GM19452 (cell line): ENCODE data around the gene MS4A15.

Experiments used
- ATAC-seq: cut with Tn5 transposase; IDR thresholded peaks from one replicate; pipeline ENCODE4 v1.9.1; 2021; ENCODE audit not compliant: unreplicated experiment

The MS4A15 gene

DNA sequence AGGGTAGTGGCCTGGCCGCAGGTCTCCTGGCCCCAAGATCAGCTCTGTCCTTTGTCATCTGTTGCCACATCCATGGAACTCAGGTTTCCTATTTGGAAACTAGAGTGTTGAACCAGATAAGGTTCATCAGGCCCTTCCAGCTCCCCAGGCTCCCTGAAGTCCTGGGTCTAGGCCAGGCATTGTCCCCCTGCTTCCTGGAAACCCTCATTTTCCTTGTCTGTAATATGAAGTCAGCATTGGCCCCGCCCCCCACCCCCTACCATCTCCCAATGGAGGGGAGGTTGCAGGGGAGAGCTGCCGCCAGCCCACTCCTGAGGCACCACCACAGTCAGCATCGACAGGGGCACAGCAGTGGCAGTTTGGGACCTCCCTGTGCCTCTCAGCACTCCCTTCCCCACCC lies 19.5 kb downstream of the MS4A15 start:
- ATAC-seq, result no peak

DNA sequence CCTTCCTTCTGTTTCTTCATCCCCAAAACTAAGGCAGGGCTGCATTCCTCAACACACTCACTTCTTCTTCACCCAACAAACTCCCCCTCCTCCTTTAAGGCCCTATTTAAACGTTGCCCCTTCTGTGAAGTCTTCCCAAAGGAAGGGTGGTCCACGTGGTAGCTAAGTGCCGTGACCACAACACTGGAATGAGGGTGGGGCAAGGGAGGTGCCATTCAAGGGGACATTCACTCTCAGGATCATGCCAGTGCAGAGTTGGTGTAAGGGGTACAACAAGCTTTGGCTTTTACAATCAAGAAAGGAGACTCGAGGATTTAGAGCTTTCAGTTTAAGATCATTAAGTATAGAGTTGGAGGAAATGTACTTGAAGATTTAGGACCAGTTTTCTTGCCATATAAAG lies 20.4 kb downstream of the MS4A15 start:
- ATAC-seq, result no peak

DNA sequence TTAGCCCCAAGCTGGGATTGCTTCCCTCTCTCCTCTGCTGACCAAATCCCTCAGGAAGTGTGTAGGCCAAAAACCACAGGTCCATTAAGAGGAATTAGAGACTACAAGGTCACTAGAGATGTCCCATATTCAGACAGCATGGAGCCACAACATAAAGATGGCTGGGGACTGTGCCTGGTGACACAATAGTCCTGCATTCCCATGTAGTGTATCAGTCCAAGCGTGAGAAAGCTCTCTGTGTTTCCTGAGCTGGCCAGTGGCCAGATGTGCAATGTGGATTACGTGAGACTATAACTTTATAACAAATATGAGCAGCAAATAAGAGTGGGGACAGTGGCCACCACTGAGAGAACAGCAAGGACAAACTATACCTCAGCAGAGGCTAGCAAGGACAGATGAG lies 20.9 kb downstream of the MS4A15 start:
- no peak for ATAC-seq

DNA sequence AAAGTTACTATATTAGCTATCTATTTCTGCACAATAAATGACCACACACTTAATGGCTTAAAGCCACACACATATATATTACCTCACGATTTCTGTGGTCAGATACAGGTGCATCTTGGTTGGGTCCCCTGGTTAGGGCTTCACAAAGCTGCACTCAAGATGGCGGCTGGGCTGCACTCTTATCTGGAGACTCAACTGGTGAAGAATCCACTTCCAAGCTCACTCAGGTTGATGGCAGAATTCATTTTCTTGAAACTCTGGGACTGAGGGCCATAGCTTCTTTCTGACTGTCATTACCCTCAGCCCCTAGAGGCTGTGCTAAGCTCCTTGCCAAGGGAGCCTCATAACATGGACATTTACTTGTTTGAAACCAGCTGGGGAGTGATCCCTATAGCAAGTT lies 23.4 kb downstream of the MS4A15 start:
- ATAC-seq, result no peak

DNA sequence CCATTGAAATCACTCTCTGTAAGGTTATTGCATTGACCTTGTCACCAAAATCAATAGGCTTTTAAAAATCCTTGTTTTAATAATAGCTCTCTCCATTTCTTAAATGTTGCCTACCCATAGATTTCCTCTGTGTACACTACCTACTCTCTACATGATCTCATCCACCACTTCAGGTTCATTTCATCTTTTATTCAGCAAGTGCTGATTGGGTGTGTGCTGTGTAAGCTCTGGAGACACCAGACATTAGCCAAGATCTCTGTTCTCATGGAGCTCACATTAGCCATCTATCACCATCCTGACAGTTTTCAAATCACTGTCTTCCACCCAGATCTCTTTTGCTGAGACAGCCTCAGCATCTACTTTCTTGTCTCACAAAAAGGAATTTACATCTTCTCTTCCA lies 24.1 kb downstream of the MS4A15 start:
- no peak for ATAC-seq

DNA sequence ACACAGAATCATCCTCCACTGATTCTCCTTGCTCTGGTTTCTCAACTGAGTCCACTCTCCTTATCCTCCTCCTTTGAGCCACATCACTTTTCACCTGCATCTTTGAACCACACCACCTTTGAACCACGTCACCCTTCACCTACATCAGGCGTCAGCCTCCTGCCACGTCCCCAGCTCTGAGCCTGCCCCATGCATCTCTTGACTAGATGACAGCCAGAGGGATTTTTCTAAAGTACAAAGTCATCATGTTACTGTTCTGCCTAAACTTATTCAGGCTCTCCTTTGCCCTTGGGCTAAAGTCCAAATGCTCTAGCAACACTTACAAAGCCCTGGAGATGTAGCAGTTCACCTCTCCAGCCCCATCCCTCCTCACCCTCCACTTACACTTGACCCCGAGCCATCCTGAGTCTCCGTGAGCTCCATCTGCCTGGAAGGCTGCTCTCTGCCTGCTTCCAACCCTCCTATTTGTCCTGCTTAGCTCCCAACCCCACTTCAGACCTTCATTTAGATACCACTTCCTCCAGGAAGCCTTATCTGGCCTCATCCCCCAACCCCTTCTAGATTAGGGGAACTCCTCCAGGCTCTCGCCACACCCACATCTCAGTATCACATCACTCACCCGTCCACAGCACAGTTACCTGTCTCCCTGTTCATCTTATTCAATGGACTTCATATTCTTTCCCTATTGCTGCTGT lies 24.8 kb downstream of the MS4A15 start:
- ATAC-seq, result no peak

DNA sequence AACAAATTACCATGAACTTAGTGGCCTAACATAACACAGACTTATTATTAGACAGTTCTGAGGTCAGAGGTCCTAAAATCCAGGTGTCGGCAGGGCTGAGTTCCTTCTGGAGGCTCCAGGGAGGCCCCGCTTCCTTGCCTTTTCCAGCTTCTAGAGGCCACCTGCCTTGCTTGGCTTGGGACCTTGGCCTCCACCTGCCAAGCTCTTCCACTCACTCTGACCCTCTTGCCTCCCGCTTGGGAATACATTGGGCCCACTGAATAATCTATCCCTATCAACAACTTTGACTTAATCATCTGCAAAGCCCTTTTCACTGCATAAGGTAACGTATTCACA lies 25.3 kb downstream of the MS4A15 start:
- ATAC-seq, result no peak

DNA sequence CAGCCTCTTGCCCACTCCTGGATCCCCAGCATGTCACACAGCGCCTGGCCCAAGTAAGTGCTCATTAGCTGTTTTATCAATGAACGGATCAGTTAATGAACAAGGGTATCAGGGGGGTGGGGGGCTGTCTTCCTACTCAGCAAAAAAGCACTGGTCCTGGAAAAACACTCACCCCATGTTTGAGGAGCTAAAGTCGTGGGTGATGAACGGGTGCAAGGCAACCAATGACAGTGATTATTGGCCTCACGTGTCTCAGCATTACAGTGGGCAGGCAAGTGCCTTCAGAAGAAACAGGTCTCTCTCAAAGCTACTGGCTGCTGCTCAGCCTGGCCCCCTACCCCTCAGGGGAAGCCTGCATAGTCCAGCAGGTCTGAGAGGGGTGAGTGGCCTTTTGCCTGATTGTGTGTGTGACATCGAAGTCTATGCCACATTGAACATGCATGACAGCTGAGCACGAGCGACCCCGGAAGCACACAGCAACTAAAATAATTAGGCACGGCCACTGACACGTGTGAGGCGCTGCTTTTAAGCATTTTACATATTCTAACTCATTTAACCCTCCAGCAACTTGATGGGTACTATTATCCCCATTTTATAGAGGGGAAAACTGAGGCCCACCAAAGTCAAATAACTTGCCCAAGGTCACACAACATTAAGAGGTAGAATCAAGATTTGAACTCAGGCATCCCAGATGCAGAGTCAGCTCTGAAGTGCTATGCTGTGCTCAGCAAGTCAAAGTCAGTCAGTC lies 25.9 kb downstream of the MS4A15 start:
- ATAC-seq, result no peak

DNA sequence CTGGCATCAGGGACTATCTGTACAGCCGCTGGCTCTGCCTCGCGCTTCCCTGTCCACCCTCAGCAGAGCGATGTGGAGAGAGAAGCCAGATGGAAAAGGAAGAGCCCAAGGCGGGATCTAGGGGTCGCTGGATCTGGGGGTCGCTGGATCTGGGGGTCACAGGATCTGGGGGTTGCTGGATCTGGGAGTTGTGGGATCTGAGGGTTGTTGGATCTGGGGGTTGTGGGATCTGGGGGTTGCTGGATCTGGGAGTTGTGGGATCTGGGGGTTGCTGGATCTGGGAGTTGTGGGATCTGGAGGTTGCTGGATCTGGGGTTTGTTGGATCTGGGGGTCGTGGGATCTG lies 26.4 kb downstream of the MS4A15 start:
- ATAC-seq, result no peak

DNA sequence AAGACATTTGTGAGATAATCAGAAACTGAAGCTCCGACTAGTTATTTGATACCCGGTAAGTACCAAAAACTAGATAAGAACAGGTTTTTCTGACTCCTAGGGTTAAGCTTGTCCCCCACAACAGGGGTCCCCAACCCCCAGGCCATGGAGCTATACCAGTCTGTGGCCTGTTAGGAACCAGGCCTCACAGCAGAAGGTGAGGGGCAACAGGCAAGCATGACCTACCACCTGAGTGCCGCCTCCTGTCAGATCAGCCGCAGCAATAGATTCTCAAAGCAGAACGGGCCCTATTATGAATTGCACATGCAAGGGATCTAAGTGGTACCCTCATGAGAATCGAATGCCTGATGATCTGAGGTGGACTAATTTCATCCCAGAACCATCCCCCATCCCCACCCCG lies 27.2 kb downstream of the MS4A15 start:
- ATAC-seq, result no peak

DNA sequence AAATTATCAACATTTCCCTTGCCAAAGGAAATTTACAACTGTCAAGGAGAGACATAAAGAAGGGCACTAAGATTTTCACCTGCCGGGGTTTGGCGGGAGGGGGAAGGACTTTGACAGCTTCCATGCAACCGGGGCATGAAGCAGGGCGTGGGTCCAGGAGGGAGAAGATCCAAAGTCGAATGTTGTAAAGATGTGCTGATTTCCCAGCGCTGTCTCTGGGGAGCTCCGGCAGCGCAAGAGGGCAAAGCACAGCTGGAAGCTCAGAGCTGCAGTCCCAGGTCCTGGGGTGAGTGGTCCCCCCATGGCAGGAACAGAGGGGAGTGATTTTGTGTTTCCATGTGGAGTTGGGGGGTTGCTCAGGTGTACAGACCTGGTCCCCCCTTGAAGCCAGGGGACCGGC lies 28.5 kb downstream of the MS4A15 start, which contains the start of gene MS4A10:
Gene MS4A10 (plus strand): TSS at position 198 of the 400 bp plus-strand sequence. CDS start 5,003 bp downstream, outside the sequence.
- no peak for ATAC-seq

DNA sequence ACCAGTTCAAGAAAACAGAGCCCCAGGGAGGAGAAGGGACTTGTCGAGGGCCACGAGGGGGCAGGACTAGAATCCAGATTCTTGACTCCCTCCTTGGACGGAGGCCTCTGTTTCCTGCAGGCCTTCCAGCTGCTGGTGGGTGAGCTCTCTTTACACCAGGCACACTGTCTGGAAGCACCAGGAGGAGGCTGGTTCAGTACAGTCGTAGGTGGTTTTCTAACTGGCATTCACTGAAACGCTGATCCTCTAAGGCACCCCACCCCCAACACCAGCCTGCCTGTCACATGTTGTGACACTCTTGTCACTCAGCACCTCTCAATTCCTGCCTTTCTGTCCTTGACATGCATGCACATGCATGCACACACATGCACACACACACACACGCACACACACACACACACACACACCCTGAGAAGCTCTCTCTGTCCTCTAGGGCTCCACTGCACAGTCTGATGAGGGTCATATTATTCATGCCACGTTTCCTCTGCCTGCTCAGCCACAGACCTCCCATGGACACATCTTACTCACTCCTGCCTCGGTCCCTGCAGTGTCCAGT lies 29.2 kb downstream of the MS4A15 start:
- no peak for ATAC-seq

DNA sequence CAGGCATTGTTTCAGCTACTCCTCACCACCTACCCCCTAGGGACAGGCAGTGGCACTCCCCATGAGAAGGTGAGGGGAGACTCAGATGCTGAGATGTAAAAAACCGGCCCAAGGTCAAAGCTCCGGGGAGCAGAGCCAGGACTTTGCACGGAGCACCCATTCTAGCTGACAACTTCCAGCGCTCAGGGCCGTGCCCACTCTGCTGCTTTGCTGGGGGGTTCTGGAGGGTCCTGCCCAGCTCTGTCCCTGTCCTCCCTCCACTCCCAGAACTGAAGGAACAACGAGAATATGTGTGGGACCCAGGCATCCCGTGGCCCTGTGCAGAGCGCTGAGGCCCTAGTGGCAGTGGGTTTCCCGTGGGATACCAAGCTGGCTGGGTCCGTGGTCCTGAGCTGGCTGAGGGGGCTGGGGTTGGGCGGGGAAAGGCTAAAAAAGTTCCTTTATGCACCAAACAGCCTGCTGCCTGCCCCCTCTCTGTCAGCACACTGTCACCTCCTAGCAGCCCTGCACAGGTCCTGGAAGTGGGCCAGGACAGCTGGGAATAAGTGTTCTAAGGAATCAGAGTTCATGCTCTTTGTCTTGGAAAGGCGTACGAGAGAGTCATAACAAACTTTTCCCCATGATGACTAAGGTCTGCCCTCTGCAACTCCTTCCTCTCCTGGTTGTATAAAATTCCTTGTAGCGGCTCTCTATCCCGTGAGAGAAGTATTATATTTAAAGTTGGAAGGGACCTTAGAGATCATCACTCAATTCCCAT lies 30.3 kb downstream of the MS4A15 start:
- no peak for ATAC-seq

DNA sequence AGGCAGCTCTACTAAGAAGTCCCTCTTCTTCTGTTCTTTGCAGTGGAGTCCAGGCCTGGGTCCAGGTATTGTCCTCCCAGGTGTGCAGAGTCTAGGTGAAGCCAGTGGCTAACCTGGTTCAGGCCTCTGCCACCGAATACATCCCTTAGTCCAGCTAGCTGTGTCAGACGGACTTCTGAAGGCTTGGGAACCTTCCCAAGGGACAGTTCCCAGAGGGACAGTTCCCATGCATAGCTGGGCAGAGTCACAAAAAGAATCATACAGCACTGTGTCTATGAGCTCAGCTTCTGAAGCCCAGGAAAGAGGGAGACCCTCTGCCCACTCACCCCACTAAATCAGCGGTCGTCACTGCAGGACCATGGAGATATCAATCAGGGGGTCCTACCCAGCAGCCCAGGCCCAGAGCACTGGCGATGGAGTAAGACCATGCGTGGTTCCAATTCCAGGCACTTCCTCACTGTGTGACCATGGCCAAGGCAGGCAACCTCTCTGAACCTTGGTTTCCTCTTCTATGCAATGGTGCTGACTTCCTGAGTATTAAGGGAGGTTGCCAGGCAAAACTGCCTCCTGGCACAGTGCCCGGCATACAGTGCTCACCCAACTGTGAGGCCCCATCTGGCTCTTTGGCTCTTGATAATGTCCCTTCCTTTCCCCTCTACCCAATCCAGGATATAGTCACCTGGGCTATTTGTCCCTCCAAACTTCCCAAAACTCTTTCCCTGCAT lies 31.9 kb downstream of the MS4A15 start:
- no peak for ATAC-seq

DNA sequence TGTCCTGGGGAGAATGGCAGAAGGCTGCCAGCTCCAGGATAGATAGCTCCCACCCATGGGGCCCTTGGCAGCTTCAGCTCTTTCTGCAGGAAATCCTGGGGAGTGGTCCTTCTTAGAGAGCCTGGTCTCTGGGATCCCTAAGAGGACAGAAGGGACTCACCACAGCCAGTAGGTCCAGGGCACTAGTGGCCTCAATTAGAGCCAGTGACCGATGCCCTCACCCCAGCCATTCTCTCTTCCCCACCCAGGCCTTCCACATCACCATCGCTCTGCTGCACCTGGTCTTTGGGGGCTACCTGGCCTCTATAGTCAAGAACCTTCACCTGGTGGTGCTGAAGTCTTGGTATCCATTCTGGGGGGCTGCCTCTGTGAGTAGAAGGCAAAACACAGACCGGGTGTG lies 34.1 kb downstream of the MS4A15 start:
- ATAC-seq, result no peak

DNA sequence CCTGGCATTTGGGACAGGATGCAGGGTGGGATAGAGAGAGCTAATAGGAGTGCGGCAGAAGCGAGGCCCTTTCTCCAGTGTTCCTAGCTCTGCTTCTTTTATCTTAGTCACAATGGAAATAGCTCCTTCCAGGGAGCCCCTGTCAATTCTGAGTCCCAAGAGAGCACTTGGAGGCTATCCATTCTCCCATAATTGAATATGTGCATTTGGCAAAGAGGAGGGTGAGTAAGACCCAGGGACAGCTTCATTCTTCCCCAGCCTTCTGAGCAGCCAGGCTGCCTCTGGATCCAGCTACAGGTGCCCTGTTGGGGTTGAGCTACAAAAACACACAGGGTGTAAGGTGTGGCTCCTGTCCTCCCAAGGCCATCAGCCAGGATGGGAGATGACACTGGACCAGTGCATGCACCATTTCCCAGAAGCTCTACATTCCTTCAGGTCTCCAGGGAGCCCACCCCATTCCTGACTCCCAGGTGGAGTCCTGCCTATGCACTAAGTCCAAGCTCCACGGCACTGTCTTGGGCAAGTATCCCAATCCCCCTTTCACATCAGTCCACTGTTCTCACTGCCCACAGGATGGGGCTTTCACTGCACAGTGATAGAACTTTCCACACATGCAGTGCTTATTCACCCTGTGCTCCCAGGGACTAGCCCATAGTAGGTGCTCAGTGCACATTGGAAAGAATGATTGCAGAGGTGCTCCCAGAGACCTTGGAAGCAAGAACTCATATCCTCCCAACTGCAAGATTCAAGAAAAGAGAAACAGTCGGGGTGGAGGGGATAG lies 34.7 kb downstream of the MS4A15 start:
- ATAC-seq, result no peak

DNA sequence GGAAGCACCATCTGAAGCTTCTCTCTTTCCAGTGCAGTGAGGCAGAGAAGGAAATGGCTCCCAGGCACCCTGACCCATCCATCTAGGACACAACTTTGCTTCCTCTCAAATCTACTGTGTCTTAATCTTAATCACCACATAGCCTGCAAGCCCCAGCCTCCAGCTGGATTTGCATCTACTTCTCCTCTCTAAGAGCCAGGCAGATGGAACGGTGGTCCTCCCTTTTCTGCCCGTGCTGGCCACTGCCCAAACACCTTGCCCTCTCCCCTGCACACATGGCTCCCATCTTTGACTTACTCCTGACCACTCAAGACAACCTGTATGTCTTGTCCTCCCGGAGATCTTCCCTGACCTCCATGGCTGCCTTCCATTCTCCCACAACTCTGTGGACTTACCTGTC lies 35.9 kb downstream of the MS4A15 start:
- no peak for ATAC-seq

DNA sequence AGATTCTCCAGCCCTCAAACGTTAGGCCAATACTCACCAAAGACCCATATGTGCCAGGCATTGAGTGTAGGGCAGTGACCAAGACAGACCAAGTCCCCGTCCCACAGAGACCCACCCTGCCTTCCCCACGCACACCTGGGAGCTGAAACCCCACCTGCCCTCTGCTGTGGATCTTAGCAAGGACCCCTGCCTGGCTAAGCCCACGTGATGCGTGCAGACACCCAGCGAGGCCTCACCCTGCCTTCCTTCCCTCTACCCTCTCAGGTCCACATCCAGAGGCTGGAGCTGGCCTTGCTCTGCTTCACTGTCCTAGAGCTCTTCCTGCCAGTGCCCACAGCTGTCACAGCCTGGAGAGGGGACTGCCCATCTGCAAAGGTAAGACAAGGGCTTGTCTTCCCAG lies 38.6 kb downstream of the MS4A15 start:
- ATAC-seq, result no peak

DNA sequence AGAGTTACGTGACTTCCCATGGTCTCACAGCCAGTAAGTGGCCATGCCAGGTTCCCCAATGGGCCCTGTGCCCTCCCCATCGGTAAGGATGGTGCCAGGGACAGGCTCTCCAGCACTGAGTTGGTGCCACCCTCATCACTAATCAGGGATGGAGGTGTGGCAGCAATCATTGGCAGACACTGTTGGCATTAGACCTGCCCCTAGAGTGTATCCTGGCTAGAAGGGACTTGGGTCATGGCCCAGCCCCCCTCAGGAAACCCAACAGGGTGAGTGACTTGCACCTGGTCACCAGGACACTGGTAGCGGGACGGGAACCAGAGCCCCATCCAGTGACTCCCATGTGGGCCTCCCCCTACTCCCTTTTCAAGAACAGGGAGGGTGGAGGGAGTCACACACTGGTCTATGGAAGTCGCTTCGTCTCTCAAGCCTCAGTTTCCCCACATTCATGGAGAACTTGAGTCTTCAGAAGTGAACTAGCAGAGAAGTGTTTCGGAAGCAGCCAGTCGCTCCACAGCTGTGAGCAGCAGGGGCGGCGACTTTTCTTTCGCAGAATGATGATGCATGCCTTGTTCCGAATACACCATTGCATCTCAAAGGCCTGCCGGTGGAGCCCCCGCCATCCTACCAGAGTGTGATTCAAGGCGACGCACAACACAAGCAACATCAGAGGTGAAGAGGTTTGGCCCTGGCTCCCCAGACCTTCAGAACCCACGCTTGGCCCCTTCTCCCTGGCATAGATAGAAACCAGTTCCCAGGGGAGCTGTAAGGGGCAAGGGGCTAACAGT lies 41.4 kb downstream of the MS4A15 start:
- ATAC-seq, result no peak

DNA sequence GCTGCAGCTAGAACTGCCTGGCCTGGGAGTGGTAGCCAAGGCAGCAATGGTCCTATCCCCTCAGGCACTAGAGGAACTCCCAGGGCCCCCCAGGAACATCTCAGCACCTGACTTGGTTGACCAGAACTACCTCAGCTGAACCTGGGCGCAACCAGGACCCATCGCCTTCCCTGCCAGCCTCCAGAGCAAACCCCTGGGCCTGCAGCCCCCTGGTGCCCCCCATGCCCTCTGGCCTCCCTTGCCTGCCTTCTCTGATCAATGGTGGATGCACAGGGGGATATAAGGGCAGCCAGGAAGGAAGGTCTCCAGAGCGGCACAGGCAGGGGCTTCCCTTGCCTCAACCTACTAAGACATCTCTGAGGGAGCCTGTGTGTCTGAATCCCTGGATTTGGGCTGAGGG lies 42.0 kb downstream of the MS4A15 start:
- no peak for ATAC-seq
